B cell (primary cell): Measurements from ENCODE around the gene TFEB. TPM values are rescaled to one million over a fixed set of nuclear protein-coding genes. Genes with fewer than 3 reads are reported as not detected.
A peak's percentile ranks its signal among the peaks of the same experiment; 100 is the strongest.

Experiments
- ATAC-seq: fragments of 200-7000 bp; cut with Tn5 transposase; one replicate; pipeline ENCODE4 v1.10.0; 2021; ENCODE audit warnings: low read depth, mild to moderate bottlenecking, moderate number of reproducible peaks, moderate library complexity
- CTCF ChIA-PET: fragments of 350-600 bp; sonication (Branson Sonifier 250); formaldehyde crosslinking; loops from one replicate; lab custom pipeline; 2021; ENCODE audit warnings: antibody characterized with exemption, inconsistent platforms; lab: Charles Lee
- POLR2A ChIA-PET: fragments of 350-600 bp; sonication (Branson Sonifier 250); formaldehyde crosslinking; loops from one replicate; lab custom pipeline; 2021; ENCODE audit warnings: antibody characterized with exemption; lab: Charles Lee
- DNase-seq: peaks from one replicate; pipeline ENCODE4 v3.0.0; 2013
- H2AFZ ChIP-seq: 2 replicates; pipeline ENCODE4 v1.6.1; 2012; ENCODE audit warnings: mild to moderate bottlenecking, low read depth, low read length; ENCODE audit not compliant: insufficient read depth, poor library complexity, severe bottlenecking
- H3K27ac ChIP-seq, 2 donors: 1 replicate in 1 of 2; 2 replicates in 1 of 2; pipeline ENCODE4 v1.5.1; 2012 to 2013; ENCODE audit warnings: low read length in 2 of 2, mild to moderate bottlenecking in 2 of 2, moderate library complexity in 1 of 2
- H3K27me3 ChIP-seq, 4 experiments: fragments of 200-600 bp in 1 of 4; sonication (generic) in 1 of 4; replicated peaks in 1 of 4; 1 replicate in 2 of 4; 2 replicates in 2 of 4; pipeline versions ENCODE4 v1.6.1 to v1.7.0; 2013 to 2016; ENCODE audit warnings: low read length in 3 of 4, mild to moderate bottlenecking in 2 of 4, mixed read lengths in 1 of 4, moderate library complexity in 1 of 4; ENCODE audit not compliant: insufficient read depth in 4 of 4, control insufficient read depth in 3 of 4; ENCODE audit errors: control extremely low read depth in 1 of 4
- H3K36me3 ChIP-seq, 2 experiments: replicated peaks in 1 of 2; 1 replicate in 1 of 2; 2 replicates in 1 of 2; pipeline versions ENCODE4 v1.6.1 to v1.7.1; 2013; ENCODE audit warnings: low read length in 1 of 2; ENCODE audit not compliant: insufficient read depth in 2 of 2, control insufficient read depth in 1 of 2; ENCODE audit errors: control extremely low read depth in 1 of 2, extremely low read depth in 1 of 2
- H3K4me1 ChIP-seq, 2 donors: fragments of 200-600 bp in 1 of 2; sonication (generic) in 1 of 2; 1 replicate in 1 of 2; 2 replicates in 1 of 2; pipeline versions ENCODE4 v1.5.1 to v1.6.1; 2013 to 2017; ENCODE audit warnings: low read length in 2 of 2; ENCODE audit not compliant: control insufficient read depth in 2 of 2, insufficient read depth in 2 of 2
- H3K4me2 ChIP-seq: replicated peaks from 2 replicates; pipeline ENCODE3; 2012; ENCODE audit warnings: mild to moderate bottlenecking, low read depth, low read length; ENCODE audit not compliant: poor library complexity, severe bottlenecking
- H3K4me3 ChIP-seq, 5 experiments: fragments of 200-600 bp in 1 of 5; sonication (generic) in 1 of 5; 1 replicate in 3 of 5; 2 replicates in 2 of 5; pipeline versions ENCODE4 v1.5.1 to v1.7.0; 2011 to 2016; ENCODE audit warnings: low read length in 4 of 5, mild to moderate bottlenecking in 4 of 5, low read depth in 2 of 5, control low read depth in 1 of 5, moderate library complexity in 1 of 5; ENCODE audit not compliant: insufficient read depth in 1 of 5; ENCODE audit errors: control extremely low read depth in 1 of 5, extremely low read depth in 1 of 5
- H3K79me2 ChIP-seq: fragments of 200-600 bp; sonication (generic); one replicate; pipeline ENCODE4 v1.6.0; 2016; ENCODE audit warnings: low read length; ENCODE audit not compliant: control insufficient read depth, insufficient read depth
- H3K9ac ChIP-seq: fragments of 200-600 bp; sonication (generic); 2 replicates; pipeline ENCODE4 v1.6.1; 2017; ENCODE audit warnings: mild to moderate bottlenecking, low read length, moderate library complexity
- H3K9me3 ChIP-seq, 3 donors: one replicate each; pipeline versions ENCODE4 v1.6.1 to v1.7.1; 2013; ENCODE audit warnings: low read length in 2 of 3; ENCODE audit not compliant: control insufficient read depth in 2 of 3, insufficient read depth in 1 of 3; ENCODE audit errors: control extremely low read depth in 1 of 3
- H4K20me1 ChIP-seq: 2 replicates; pipeline ENCODE4 v1.6.0; 2012; ENCODE audit warnings: mild to moderate bottlenecking, low read length; ENCODE audit not compliant: insufficient read depth, control insufficient read depth, poor library complexity, severe bottlenecking
- H3K27ac Mint-ChIP-seq: one replicate; pipeline ENCODE4 v1.8.0; 2021; ENCODE audit warnings: mixed read lengths
- H3K27me3 Mint-ChIP-seq: one replicate; pipeline ENCODE4 v1.8.0; 2021; ENCODE audit warnings: mixed read lengths
- H3K4me1 Mint-ChIP-seq: one replicate; pipeline ENCODE4 v1.8.0; 2021; ENCODE audit warnings: mixed read lengths
- H3K4me3 Mint-ChIP-seq: one replicate; pipeline ENCODE4 v1.8.0; 2021; ENCODE audit warnings: mixed read lengths
- H3K9me3 Mint-ChIP-seq: one replicate; pipeline ENCODE4 v1.8.0; 2022; ENCODE audit warnings: mixed read lengths; ENCODE audit not compliant: insufficient read depth
- EZH2 ChIP-seq: IDR thresholded peaks from 2 replicates; pipeline ENCODE4 v1.6.1; 2012; ENCODE audit warnings: borderline replicate concordance, low read depth, mild to moderate bottlenecking, moderate library complexity, low read length; ENCODE audit not compliant: insufficient read depth, poor library complexity, severe bottlenecking
- WGBS: methylation state at CpG from one replicate; pipeline ENCODE4 v1.1.5; 2013; ENCODE audit warnings: missing lambda C conversion rate; ENCODE audit not compliant: insufficient coverage; 5-methylcytosine and 5-hydroxymethylcytosine counted together
- intact Hi-C: fragments of 100-400 bp; cut with micrococcal nuclease; formaldehyde crosslinking; loops from one replicate; pipeline ENCODE4 v1.10.0; 2022
- polyA plus RNA-seq: library from polyadenylated mRNA; depleted of rRNA; stranded (reverse); fragments of >200 nt; gene quantifications from 2 replicates; pipeline ENCODE4 v1.2.3, GENCODE V29; 2012
- total RNA-seq, 2 donors: library from RNA; stranded (reverse); fragments of 120-200 nt in 1 of 2; gene quantifications; 1 replicate in 1 of 2; 2 replicates in 1 of 2; pipeline versions ENCODE4 v1.2.3 to v1.2.4, GENCODE V29; 2013 to 2022
- TF ChIP-seq, protein P1 (sequence below): fragments of 200-600 bp; IDR thresholded peaks from one replicate; pipeline ENCODE4 v1.8.0; 2022; ENCODE audit warnings: antibody characterized with exemption, mild to moderate bottlenecking

TFEB gene
- total and polyA plus RNA-seq, 2 donors (not counting 1 experiment from before 2014, with no cell fraction given), result 113 to 148 TPM

- peaks cover 94% of the 10 kb centered on the region for H3K79me2 ChIP-seq
- H3K36me3 ChIP-seq, result peaks cover 0 to 59% of the 10 kb centered on the region in 2 experiments
- no peak overlapping the region for H3K4me3 Mint-ChIP-seq
- no peaks in the 10 kb centered on the region for H3K27me3 ChIP-seq
- H3K27ac ChIP-seq, result peak overlapping the region in 1 of 2 donors; percentile 75
- H3K4me1 Mint-ChIP-seq, result peaks cover 66% of the 10 kb centered on the region
- H3K9me3 Mint-ChIP-seq, result no peaks in the 10 kb centered on the region
- no peak overlapping the region for H3K4me3 ChIP-seq
- peaks cover 0 to 4% (median 0%) of the 10 kb centered on the region in 3 donors for H3K9me3 ChIP-seq
- H3K9ac ChIP-seq, result no peak overlapping the region
- TF ChIP-seq, protein P1, sequence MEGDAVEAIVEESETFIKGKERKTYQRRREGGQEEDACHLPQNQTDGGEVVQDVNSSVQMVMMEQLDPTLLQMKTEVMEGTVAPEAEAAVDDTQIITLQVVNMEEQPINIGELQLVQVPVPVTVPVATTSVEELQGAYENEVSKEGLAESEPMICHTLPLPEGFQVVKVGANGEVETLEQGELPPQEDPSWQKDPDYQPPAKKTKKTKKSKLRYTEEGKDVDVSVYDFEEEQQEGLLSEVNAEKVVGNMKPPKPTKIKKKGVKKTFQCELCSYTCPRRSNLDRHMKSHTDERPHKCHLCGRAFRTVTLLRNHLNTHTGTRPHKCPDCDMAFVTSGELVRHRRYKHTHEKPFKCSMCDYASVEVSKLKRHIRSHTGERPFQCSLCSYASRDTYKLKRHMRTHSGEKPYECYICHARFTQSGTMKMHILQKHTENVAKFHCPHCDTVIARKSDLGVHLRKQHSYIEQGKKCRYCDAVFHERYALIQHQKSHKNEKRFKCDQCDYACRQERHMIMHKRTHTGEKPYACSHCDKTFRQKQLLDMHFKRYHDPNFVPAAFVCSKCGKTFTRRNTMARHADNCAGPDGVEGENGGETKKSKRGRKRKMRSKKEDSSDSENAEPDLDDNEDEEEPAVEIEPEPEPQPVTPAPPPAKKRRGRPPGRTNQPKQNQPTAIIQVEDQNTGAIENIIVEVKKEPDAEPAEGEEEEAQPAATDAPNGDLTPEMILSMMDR, result no peak
- no peak overlapping the region for H3K4me2 ChIP-seq
- ChIA-PET POLR2A (interaction anchor here (1.3 to 2.3 kb wide), 2 partner anchors 20 to 39 kb away, joined by 3 to 5 read pairs; no protein-coding TSS in a partner anchor), CTCF (interaction anchor here (1.4 to 6.3 kb wide), 3 partner anchors 9 to 271 kb away, joined by 4 to 51 read pairs (median 32); no protein-coding TSS in a partner anchor)
- peaks cover 37 to 61% of the 10 kb centered on the region in 2 donors for H3K4me1 ChIP-seq
- DNase-seq (no peak), ATAC-seq (no peak)
- intact Hi-C loops, result loop anchor here (5.0 kb wide), 1 partner anchor 36 kb away; no protein-coding TSS in a partner anchor
- H3K27ac Mint-ChIP-seq, result peak overlapping the region; percentile 67
- peaks cover 95% of the 10 kb centered on the region for H4K20me1 ChIP-seq
- 94% methylated on average over 6 of the region's 6 CpGs for WGBS
- H3K27me3 Mint-ChIP-seq, result no peaks in the 10 kb centered on the region
- H2AFZ ChIP-seq, result no peak overlapping the region
These were observed 39.6 kb downstream of the TFEB start for GRCh38 chr6:41695825-41696224.

- ChIA-PET CTCF (interaction anchor here (0.7 to 6.3 kb wide), 7 partner anchors 10 to 270 kb away, joined by 3 to 51 read pairs (median 4); no protein-coding TSS in a partner anchor), POLR2A (interaction anchor here (0.6 to 2.3 kb wide), 2 partner anchors 40 to 535 kb away, joined by 5 read pairs; no protein-coding TSS in a partner anchor)
These were observed 40.4 kb downstream of the TFEB start for GRCh38 chr6:41694815-41695526.

More at GRCh38 chr6:41694815-41695526, 40.4 kb downstream of the TFEB start:
- Histone ChIP-seq H3K27me3 (no peaks in the 10 kb centered on the region), H3K9me3 (no peaks in the 10 kb centered on the region), H4K20me1 (peaks cover 93% of the 10 kb centered on the region), H3K4me2 (peak overlapping the region; percentile 35), H3K4me1 (peaks cover 32 to 55% of the 10 kb centered on the region in 2 donors), H3K36me3 (peaks cover 0 to 64% of the 10 kb centered on the region in 2 experiments), H3K4me3 (no peak overlapping the region), H3K9ac (peak overlapping the region; percentile 11), H3K27ac (peak overlapping the region in 1 of 2 donors; percentile 75), H3K79me2 (peaks cover 92% of the 10 kb centered on the region), H2AFZ (no peak overlapping the region)
- Mint-ChIP-seq H3K9me3 (no peaks in the 10 kb centered on the region), H3K4me3 (no peak overlapping the region), H3K27ac (peak overlapping the region; percentile 89), H3K27me3 (no peaks in the 10 kb centered on the region), H3K4me1 (peaks cover 60% of the 10 kb centered on the region)
- TF ChIP-seq EZH2, result no peak
- TF ChIP-seq, protein P1, result no peak
- DNase-seq (no peak), ATAC-seq (no peak)
- intact Hi-C loops, result loop anchor here (5.0 kb wide), 1 partner anchor 37 kb away; no protein-coding TSS in a partner anchor
- WGBS, result 88% methylated on average over 2 of the region's 6 CpGs
